ENCODE measurements around the gene CTSE.

Gene CTSE

DNA sequence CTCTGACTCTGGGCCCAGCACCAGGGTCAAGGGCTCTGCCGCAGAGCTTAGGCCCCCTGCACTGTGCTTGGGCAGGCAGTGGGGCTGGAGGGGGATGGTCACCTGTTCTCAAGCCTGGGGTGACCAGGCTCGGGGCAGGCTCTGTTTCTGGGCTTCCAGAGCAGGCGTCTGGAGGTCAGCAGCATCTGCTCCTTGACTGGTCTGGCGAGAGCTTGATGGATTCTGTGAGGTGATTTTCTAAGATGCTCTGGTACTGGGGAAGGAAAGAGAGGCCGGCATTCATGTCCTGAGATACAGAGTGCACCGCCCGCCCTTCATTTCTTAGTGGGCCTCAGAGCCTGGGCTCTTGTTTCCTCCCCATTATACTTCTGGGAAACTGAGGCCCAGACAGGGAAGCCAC, 45.0 kb downstream of the CTSE start:
- Mint-ChIP-seq H3K4me3 (no peak overlapping the region), H3K27me3 (ENCODE audit: low read depth, poor library complexity) (peaks cover 3% of the 10 kb centered on the region), H3K27ac (no peak overlapping the region), H3K9me3 (no peaks in the 10 kb centered on the region), H3K4me1 (peaks cover 24% of the 10 kb centered on the region), H3K36me3 (ENCODE audit: low read depth) (no peaks in the 10 kb centered on the region)
- DNase-seq = no peak
- TF ChIP-seq, protein P1, sequence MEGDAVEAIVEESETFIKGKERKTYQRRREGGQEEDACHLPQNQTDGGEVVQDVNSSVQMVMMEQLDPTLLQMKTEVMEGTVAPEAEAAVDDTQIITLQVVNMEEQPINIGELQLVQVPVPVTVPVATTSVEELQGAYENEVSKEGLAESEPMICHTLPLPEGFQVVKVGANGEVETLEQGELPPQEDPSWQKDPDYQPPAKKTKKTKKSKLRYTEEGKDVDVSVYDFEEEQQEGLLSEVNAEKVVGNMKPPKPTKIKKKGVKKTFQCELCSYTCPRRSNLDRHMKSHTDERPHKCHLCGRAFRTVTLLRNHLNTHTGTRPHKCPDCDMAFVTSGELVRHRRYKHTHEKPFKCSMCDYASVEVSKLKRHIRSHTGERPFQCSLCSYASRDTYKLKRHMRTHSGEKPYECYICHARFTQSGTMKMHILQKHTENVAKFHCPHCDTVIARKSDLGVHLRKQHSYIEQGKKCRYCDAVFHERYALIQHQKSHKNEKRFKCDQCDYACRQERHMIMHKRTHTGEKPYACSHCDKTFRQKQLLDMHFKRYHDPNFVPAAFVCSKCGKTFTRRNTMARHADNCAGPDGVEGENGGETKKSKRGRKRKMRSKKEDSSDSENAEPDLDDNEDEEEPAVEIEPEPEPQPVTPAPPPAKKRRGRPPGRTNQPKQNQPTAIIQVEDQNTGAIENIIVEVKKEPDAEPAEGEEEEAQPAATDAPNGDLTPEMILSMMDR (IDR thresholded peaks at IDR 0.05) = no peak

DNA sequence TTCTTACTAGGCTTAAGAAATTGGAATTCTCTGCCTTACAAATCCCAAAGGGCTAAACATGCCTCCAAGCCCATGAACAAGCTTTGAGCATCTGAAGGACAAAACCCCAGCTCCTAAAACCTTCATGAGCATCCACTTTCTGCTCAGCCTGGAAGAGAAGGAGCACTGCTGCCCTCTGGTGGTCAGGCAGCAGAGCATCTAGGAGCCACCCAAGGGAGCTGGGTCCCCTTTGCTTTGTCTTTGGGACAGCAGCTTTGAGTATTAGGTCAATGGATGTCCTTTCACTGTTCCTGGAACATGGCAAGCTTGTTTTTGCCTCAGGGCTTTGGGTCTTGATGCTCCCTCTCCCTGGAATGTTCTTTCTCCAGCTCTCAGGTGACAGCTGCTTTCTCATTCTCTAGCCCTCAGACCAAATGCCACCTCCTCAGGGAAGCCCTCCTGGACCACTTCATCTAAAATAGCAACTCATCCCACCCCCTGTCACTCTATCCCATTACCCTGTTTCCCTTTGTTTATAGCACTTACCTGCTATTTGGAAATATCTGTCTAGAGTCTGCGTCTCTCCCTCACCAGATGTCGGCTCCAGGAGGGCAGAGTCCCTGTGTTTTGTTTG, 46.2 kb downstream of the CTSE start:
- no peaks in the 10 kb centered on the region for H3K36me3 Mint-ChIP-seq (ENCODE audit: low read depth)
- peaks cover 24% of the 10 kb centered on the region for H3K4me1 Mint-ChIP-seq

DNA sequence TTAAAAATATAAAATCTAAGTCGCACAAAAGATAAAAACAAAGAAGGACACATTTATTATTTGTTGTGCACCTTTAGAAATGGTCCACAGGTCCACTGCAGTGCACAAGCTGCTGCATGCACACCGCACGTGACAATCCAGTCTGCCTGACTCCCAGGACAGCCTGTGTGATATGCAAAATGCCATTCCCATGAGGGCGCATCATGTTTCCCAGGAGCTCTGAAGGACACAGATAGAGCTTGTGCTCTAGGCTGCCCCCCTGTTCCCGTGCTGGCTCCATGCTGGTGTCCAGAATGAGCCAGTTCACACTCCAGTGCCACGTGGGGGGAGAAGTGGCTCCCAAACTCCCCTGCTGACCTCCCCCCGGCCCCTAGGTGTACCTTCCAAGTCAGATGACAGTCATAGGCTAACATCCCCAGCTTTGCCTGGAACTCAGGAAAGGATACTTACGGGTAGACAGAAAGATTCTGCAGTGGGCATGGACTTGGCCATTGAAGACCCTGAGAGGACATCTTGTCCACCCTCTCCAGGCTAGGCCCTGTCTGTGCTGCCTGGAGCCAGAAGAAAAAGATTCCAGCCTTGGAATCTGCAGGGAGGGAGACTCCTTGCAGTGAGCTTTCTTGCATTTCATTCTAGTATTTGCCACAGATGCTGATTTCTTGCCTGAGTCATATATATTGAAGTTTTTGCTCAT, 46.8 kb downstream of the CTSE start:
- Mint-ChIP-seq H3K36me3 (ENCODE audit: low read depth) (no peaks in the 10 kb centered on the region), H3K4me1 (peaks cover 24% of the 10 kb centered on the region), H3K9me3 (no peaks in the 10 kb centered on the region), H3K27ac (no peak overlapping the region), H3K4me3 (no peak overlapping the region), H3K27me3 (ENCODE audit: low read depth, poor library complexity) (peaks cover 8% of the 10 kb centered on the region)
- TF ChIP-seq, protein P1 (IDR thresholded peaks at IDR 0.05) = no peak
- peak; percentile 32 for DNase-seq

More for the DNA sequence above, 46.2 kb downstream of the CTSE start:
- H3K4me3 Mint-ChIP-seq = no peak overlapping the region
- H3K9me3 Mint-ChIP-seq = no peaks in the 10 kb centered on the region
- TF ChIP-seq, protein P1 (IDR thresholded peaks at IDR 0.05) = peak; percentile 97
- DNase-seq = peak; percentile 83
- peaks cover 10% of the 10 kb centered on the region for H3K27me3 Mint-ChIP-seq (ENCODE audit: low read depth, poor library complexity)
- H3K27ac Mint-ChIP-seq = no peak overlapping the region

DNA sequence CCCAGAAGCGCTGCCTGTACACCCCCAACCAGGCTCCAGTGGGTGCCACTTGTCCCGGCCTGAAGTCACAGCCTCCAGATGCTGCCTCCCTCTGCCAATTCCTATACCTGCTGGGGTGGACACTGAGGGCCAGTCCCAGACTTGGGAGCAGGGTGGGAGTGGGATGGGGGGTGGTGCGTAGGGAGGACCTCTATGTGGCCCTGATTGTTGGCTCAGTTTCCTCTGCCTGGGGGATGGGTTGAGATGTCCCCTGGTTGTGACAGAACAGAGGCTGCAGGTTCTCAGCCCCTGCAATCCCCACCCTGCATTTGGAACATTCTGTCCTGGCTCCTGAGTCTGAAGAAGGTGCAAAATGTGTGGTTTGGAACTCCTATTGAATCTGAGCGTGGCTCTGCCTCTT, 47.7 kb downstream of the CTSE start:
- H3K27me3 Mint-ChIP-seq (ENCODE audit: low read depth, poor library complexity) = peaks cover 8% of the 10 kb centered on the region
- no peak overlapping the region for H3K4me3 Mint-ChIP-seq
- H3K9me3 Mint-ChIP-seq = no peaks in the 10 kb centered on the region
- DNase-seq = no peak
- no peaks in the 10 kb centered on the region for H3K36me3 Mint-ChIP-seq (ENCODE audit: low read depth)
- TF ChIP-seq, protein P1 (IDR thresholded peaks at IDR 0.05) = no peak
- H3K27ac Mint-ChIP-seq = no peak overlapping the region
- peaks cover 24% of the 10 kb centered on the region for H3K4me1 Mint-ChIP-seq

DNA sequence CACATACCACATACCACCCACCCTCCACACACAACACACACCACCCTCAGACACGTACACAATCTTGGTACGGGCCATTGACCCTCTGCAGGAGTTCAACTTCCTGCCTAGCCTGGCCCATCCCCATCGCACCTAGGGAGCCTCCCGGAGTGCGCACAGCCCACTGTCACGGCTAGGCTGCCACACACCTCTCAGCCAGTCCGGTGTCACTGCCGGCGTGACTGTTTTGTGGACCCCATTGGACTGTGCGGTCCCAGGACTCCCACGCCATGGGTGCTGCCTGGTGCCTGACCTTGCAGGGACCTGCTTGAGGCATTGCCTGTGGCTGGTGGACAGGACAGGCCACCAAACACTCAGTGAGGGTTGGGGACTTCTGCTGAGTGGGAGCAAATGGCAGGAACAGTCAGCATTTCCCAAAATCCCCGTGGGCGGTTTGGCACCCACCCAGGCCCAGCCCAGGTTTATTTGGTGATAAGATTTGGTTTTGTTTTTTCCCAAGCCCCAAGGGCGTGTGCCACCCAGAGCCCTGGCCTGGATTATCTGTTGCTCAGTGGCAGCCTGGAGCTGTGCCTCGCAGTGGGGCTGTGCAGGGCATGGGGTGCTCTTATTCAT, 48.2 kb downstream of the CTSE start:
- Mint-ChIP-seq H3K27ac (no peak overlapping the region), H3K27me3 (ENCODE audit: low read depth, poor library complexity) (peaks cover 8% of the 10 kb centered on the region), H3K9me3 (no peaks in the 10 kb centered on the region), H3K4me3 (no peak overlapping the region), H3K36me3 (ENCODE audit: low read depth) (no peaks in the 10 kb centered on the region), H3K4me1 (peaks cover 24% of the 10 kb centered on the region)
- TF ChIP-seq, protein P1 (IDR thresholded peaks at IDR 0.05) = no peak
- no peak for DNase-seq

All from nephron progenitor cell (in vitro differentiated cells).